OCI-LY1 (cell line): ENCODE data around the gene MAP6D1.
A peak's percentile ranks its signal among the peaks of the same experiment; 100 is the strongest.

Source experiments
- H2AFZ ChIP-seq: fragments of 200-600 bp; sonication (generic), shearing (Covaris generic); 2 replicates; pipeline ENCODE4 v1.6.0; 2014; ENCODE audit warnings: antibody characterized with exemption, mild to moderate bottlenecking, low read length
- H3F3A ChIP-seq: fragments of 200-600 bp; sonication (generic), shearing (Covaris generic); 2 replicates; pipeline ENCODE4 v1.6.0; 2014; ENCODE audit warnings: mild to moderate bottlenecking, antibody characterized with exemption, low read length, moderate library complexity; ENCODE audit not compliant: insufficient read depth
- H3K27ac ChIP-seq: fragments of 200-600 bp; sonication (generic); 2 replicates; pipeline ENCODE4 v1.5.1; 2014; ENCODE audit warnings: low read length, mixed run types, mild to moderate bottlenecking, low read depth; ENCODE audit not compliant: poor library complexity, severe bottlenecking
- H3K27me3 ChIP-seq: fragments of 200-600 bp; sonication (generic); 2 replicates; pipeline ENCODE4 v1.6.0; 2014; ENCODE audit warnings: antibody characterized with exemption, mild to moderate bottlenecking, low read length, moderate library complexity; ENCODE audit not compliant: insufficient read depth
- H3K36me3 ChIP-seq: fragments of 200-600 bp; sonication (generic); 2 replicates; pipeline ENCODE4 v1.6.1; 2014; ENCODE audit warnings: mild to moderate bottlenecking, antibody characterized with exemption, low read length, moderate library complexity, mixed read lengths; ENCODE audit not compliant: insufficient read depth
- H3K4me1 ChIP-seq: fragments of 200-600 bp; sonication (generic); 2 replicates; pipeline ENCODE4 v1.5.1; 2014; ENCODE audit warnings: mild to moderate bottlenecking, low read length, moderate library complexity; ENCODE audit not compliant: insufficient read depth, severe bottlenecking
- H3K4me2 ChIP-seq: fragments of 200-600 bp; sonication (generic), shearing (Covaris generic); 2 replicates; pipeline ENCODE4 v1.6.1; 2014; ENCODE audit warnings: low read length
- H3K4me3 ChIP-seq: fragments of 200-600 bp; sonication (generic); 2 replicates; pipeline ENCODE4 v1.5.1; 2014; ENCODE audit warnings: low read length, low read depth, mild to moderate bottlenecking, mixed read lengths; ENCODE audit not compliant: poor library complexity, severe bottlenecking
- H3K79me2 ChIP-seq: fragments of 200-600 bp; shearing (Covaris generic); 2 replicates; pipeline ENCODE4 v1.6.1; 2016; ENCODE audit warnings: mixed run types, low read length, mixed read lengths; ENCODE audit not compliant: insufficient read depth
- H3K9ac ChIP-seq: fragments of 200-600 bp; sonication (generic), shearing (Covaris generic); 2 replicates; pipeline ENCODE4 v1.6.1; 2014; ENCODE audit warnings: mild to moderate bottlenecking, low read length, mixed read lengths
- H3K9me2 ChIP-seq: fragments of 200-600 bp; sonication (generic), shearing (Covaris generic); 2 replicates; pipeline ENCODE4 v1.6.1; 2014; ENCODE audit warnings: low read depth, mild to moderate bottlenecking, low read length, mixed read lengths
- H3K9me3 ChIP-seq: fragments of 200-600 bp; shearing (Covaris generic); 2 replicates; pipeline ENCODE4 v1.6.1; 2014; ENCODE audit warnings: low read length, mixed read lengths
- H4K20me1 ChIP-seq: fragments of 200-600 bp; sonication (generic), shearing (Covaris generic); 2 replicates; pipeline ENCODE4 v1.6.0; 2016; ENCODE audit warnings: mild to moderate bottlenecking, low read length; ENCODE audit not compliant: insufficient read depth
- CTCF ChIP-seq: fragments of 200-600 bp; sonication (generic), shearing (Covaris generic); IDR thresholded peaks from 2 replicates; pipeline ENCODE4 v1.5.1; 2017; ENCODE audit warnings: mild to moderate bottlenecking, antibody characterized with exemption, low read length, moderate library complexity, mixed read lengths
- EZH2 ChIP-seq: fragments of 200-600 bp; sonication (generic), shearing (Covaris generic); IDR thresholded peaks from 2 replicates; pipeline ENCODE4 v1.8.0; 2017; ENCODE audit warnings: borderline replicate concordance, mixed run types, mild to moderate bottlenecking, antibody characterized with exemption, low read length, moderate library complexity, mixed read lengths

MAP6D1 gene

GRCh38 chr3:183766107-183766506, 59.3 kb downstream of the MAP6D1 start:
- no peaks in the 10 kb centered on the region for H3K9me3 ChIP-seq
- H3K27ac ChIP-seq = peak overlapping the region; percentile 28
- H3K27me3 ChIP-seq = no peaks in the 10 kb centered on the region
- no peak for TF ChIP-seq EZH2
- no peak for TF ChIP-seq CTCF
- H3F3A ChIP-seq = peaks cover 10% of the 10 kb centered on the region; the same call in 1 of the 2 replicates
- H3K4me1 ChIP-seq = peaks cover 5% of the 10 kb centered on the region
- H4K20me1 ChIP-seq = no peaks in the 10 kb centered on the region
- H3K9me2 ChIP-seq = no peaks in the 10 kb centered on the region
- peaks cover 74% of the 10 kb centered on the region for H3K36me3 ChIP-seq
- H2AFZ ChIP-seq = no peak overlapping the region
- no peak overlapping the region for H3K4me3 ChIP-seq
- H3K9ac ChIP-seq = no peak overlapping the region
- no peak overlapping the region for H3K4me2 ChIP-seq
- H3K79me2 ChIP-seq = no peaks in the 10 kb centered on the region
